C1 segment of cervical spinal cord (tissue), 14 donors: ENCODE data around the gene PIP5K1B.

ENCODE experiments used
- DNase-seq, 14 donors: peaks; one replicate each; lab custom pipeline; 2025; lab: John Stamatoyannopoulos, UW

The PIP5K1B gene

GRCh38 chr9:68808338-68808890, 103.4 kb downstream of the PIP5K1B start:
- DNase-seq: no peak

DNA sequence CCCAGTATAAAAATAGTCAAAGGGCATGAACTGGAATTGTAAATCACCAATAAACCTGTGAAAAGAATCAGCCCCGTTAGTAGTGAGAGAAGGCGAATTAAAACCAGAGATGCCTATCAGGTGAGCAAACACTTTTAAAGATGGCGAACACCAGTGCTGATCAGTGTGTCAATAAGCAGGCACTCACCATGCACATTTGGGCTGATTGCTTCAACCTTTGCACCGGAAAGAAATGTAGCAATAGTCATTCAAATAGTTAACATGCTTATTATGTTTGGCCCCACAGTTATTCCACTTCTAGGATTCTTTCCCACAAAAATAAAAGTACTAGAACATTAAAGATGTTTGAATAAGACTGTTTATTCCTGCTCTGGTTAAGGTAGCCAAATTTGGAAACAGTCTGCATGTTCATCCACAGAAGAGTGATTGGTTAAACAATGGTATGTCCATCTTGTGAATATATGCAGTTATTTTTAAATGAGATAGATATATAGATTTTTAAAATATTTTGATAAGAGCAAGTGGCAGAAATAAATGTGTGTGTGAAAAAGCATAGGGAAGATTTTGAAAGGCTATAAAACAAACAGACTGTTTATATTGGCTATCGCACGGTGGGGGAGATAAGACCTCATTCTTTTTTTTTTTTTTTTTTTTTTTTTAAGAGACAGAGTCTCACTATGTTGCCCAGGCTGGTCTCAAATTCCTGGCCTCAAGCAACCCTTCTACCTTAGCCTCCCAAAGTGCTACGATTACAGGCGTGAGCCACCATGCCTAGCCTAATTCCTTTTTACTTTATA, 112.2 kb downstream of the PIP5K1B start:
- DNase-seq: no peak

GRCh38 chr9:68819065-68819464, 114.0 kb downstream of the PIP5K1B start:
- DNase-seq: no peak

- no peak for DNase-seq
Measured at GRCh38 chr9:68821911-68822310, 116.9 kb downstream of the PIP5K1B start.

GRCh38 chr9:68822596-68823165, 117.6 kb downstream of the PIP5K1B start:
- peak in 3 of 14 donors; percentile 5 to 79 (median 10) for DNase-seq

GRCh38 chr9:68825762-68826472, 120.9 kb downstream of the PIP5K1B start:
- DNase-seq: no peak

DNA sequence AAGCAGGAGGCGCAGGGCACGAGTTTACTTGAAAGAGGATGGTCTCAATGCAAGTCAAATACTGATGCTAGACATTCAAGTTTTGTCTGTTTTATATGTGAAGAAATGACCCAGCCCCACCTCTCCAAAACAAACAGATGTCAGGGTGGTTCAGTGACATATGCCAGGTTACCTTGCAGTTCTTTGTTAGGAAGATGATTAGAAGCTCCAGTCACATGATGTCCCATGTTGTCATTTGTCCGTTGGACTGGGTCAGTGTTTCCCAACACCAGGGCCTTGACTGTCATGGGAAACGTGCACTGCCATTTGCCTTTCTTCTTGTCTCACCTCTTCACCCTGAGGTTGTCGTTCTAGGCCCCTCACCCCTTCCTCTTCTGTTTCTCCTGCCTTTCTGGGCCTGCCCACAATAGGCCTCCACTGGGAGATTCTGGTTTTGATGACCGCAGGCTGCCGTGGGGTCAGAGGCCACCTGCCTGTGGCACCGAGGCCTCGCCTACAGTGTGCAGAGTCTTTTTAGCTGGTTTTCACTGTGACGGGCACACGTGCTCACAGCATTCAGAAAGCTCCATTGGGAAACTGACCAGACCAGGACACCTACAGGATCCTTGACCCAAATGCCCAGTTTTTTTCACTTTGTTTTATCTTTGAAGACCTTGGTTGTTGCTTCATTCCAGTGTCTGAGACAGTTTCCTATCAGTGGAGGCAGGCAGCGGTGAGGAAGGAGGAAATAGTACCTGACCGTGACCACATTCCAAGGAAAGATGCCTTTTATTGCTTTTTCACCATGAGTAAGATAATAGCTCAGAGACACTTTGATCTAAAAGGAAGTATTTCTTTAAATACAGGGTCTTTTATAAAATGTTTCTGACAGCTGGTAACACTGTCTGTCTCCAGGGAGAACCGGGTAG, 123.1 kb downstream of the PIP5K1B start:
- DNase-seq: no peak

DNA sequence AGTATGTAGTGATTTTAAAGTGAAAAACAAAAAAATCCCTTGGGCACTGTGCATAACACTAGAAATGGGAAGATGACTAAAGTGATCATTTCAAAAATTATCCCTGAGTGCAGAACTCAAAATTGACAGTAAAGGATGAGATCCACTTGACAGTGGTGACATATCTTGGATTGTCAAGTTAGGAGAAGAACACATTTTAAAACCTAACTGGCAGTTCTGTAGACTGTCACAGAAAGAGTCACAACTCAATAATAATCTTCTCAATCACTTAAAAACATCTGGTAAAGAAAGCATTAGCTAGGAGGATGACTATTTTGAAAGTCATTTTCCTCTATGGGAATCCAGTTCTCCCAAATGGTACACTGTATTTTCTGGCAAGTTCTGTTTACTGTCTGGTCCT, 127.1 kb downstream of the PIP5K1B start:
- no peak for DNase-seq

GRCh38 chr9:68832861-68833518, 128.0 kb downstream of the PIP5K1B start:
- DNase-seq: no peak

DNA sequence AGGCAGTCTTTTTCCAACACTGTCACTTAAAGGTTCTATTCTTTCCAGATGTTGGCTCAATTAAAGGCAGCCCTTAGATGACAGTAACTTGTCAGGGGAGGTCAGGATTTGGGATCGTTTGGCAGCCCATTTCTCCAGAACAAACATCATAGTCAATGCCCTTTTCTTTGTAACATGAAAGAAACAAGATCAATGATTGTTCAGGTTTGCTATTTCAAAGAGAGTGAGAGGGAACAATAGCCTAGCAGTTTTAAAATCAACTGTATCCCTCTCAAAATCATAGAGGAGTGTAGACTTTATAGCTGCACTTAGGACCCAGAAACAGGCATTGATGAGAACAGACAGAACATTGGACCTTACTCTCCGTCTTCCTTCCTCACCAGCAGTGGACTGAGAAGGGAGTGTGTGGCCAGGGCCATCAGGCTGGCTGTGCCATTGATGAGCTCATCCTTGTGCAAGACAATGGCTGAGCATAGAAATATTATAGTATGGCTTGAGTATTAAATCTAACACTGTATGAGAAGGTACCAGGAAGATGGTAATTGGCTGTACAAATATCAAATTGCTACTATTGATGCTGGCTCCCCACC, 130.0 kb downstream of the PIP5K1B start:
- no peak for DNase-seq

- peak in 1 of 14 donors; percentile 42 for DNase-seq
Measured at GRCh38 chr9:68836788-68837187, 131.7 kb downstream of the PIP5K1B start.

DNA sequence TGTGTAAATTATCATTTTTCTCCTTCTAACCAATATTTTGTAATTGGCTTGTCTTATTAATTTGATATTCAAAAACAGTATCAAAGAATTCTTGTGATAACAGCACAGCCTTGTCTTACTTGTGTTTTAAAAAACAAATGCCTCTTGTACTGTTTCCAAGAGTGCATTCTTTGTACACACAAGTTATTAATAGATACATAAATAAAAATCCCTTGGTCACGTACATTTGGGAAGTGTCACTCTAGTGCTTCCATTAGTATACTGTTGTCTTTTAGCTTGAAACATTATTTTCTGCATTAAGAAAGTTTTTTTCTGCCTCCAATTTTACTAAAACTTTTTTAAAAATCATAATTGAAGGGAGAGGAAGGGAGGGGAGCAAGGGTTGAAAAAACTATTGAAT, 133.2 kb downstream of the PIP5K1B start:
- DNase-seq: no peak

- no peak for DNase-seq
Measured at GRCh38 chr9:68841276-68842052, 136.4 kb downstream of the PIP5K1B start.

DNA sequence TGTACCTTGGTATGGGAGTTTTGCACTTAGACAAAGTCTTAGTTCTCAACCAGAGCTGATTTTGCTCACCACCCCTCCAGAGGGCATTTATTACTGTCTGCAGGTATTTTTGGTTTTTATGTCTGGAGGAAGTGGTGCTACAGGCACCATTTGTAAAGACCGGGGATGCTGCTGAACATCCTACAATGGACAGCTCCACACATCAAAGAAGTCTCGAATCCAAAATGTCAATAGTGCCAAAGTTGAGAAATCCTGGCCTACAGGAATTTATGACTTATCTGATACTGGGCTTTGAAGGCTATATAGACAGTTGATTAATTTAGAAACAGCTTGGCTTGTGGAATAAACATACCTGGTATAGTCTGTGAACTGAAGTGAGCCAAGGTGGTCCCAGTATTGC, 137.5 kb downstream of the PIP5K1B start:
- no peak for DNase-seq

DNA sequence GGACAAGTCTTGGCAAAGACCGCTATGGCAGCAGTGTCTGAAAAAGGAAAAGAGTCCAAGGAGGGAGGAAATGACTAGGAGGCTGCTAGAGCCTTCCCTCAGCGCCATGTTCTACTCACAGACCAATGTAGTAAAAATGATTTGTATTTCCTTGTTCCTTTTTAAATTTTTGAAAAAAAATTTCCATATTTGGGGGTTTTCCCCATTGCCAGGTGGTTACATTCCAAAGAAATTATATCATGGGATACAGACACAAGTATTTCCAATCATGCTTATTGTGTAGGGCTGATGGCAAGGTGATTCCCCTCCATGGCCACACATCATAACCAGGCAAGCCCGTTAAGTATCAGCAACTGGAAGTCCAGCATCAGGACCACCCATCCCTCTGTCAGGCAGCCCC, 138.2 kb downstream of the PIP5K1B start:
- DNase-seq: no peak

DNA sequence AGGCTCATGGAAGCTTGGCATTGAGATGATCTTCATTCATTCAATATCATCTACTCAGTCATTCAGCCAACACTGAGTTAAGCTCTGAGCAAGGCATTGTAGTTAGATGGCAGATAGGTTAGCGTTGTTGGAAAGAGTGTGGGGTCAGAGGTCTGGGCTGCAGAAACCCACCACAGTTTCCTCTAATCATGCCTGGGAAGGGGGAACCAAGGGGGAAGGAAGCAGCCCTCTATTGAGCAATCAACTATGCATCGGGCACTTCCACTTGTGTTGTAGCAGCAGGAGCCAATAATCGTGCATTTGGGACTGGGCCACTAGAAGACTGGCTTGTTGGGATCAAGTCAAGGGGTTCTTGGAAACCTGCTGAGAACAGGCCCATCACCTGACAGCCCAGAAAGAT, 139.1 kb downstream of the PIP5K1B start:
- peak in 2 of 14 donors; percentile 14 to 30 for DNase-seq

GRCh38 chr9:68844631-68845612, 139.9 kb downstream of the PIP5K1B start:
- DNase-seq: peak in 5 of 14 donors; percentile 9 to 41 (median 16)

- DNase-seq: no peak
Measured at GRCh38 chr9:68847765-68848164, 142.7 kb downstream of the PIP5K1B start.
